GM12892 (cell line): ENCODE results near the gene TNNT3.

Source experiments
- DNase-seq: peaks from one replicate; pipeline ENCODE4 v3.0.0; 2011; ENCODE audit not compliant: insufficient read length
- FAIRE-seq: peaks from 2 replicates; lab custom pipeline; 2011; peaks lifted over from hg19 to GRCh38; lab: Jason Lieb, UNC
- POLR2A ChIP-seq: IDR thresholded peaks from 2 replicates; pipeline ENCODE4 v1.6.1; 2011; ENCODE audit warnings: low read depth, low read length, control low read depth
- POLR2AphosphoS5 ChIP-seq: IDR thresholded peaks from 2 replicates; pipeline ENCODE4 v1.6.1; 2011; ENCODE audit warnings: low read depth, low read length, control low read depth
- TAF1 ChIP-seq: IDR thresholded peaks from 2 replicates; pipeline ENCODE4 v1.6.1; 2011; ENCODE audit warnings: low read depth, mild to moderate bottlenecking, control low read depth, low read length, borderline replicate concordance

The TNNT3 gene

DNA sequence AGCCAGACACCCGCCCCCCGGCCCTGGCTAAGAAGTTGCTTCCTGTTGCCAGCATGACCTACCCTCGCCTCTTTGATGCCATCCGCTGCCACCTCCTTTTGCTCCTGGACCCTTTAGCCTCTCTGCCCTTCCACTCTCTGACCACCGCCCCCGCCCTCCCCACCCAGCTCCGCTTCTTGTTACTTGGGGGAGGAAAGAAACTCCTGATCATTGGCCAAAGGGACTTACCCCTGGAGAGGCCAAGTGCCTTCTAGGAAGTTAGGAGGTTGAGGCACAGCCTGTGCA lies 27.7 kb upstream of the TNNT3 start, which contains the start of gene PRR33:
TSS of gene PRR33 (minus strand) at position 65 of the 285 bp plus-strand sequence. CDS start 1,311 bp downstream, outside the sequence.
- FAIRE-seq (no peak), DNase-seq (peak; percentile 26)
- no peak for TF ChIP-seq TAF1
- no peak; the same call in 1 of the 2 replicates for TF ChIP-seq POLR2A

- DNase-seq (no peak), FAIRE-seq (no peak)
- TF ChIP-seq TAF1: no peak
- TF ChIP-seq POLR2AphosphoS5: no peak
- no peak for TF ChIP-seq POLR2A
Observed at GRCh38 chr11:1892116-1892515, 27.4 kb upstream of the TNNT3 start.

GRCh38 chr11:1892558-1892957 lies 26.9 kb upstream of the TNNT3 start:
- TF ChIP-seq POLR2A (no peak), TAF1 (no peak), POLR2AphosphoS5 (no peak)
- DNase-seq (no peak), FAIRE-seq (peak; percentile 24)

DNA sequence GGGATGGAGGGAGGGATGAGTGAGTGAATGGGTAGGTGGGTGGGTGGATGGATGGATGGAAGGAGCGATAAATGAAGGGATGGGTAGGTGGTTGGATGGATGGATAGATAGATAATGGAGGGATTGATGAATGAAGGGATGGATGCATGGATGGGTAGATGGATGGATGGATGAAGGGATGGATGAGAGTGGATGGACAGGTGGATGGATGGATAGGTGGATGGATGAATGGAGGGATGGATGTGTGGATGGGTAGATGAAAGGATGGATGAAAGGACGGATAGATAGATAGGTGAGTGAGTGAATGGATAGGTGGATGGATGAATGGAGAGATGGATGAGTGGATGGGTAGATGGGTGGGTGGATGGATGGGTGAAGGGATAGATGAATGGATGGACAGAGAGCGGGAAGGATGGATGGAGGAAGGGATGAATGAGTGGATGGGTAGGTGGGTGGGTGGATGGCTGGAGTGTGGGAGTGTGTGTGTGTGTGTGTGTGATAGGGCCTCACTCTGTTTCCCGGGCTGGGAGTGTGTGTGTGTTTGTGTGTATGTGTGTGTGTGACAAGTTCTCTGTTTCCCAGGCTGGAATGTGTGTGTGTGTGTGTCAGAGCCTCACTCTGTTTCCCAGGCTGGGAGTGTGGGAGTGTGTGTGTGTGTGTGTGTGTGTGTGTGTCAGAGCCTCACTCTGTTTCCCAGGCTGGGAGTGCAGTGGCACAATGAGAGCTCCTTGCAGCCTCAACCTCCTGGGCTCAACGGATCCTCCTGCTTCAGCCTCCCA lies 25.7 kb upstream of the TNNT3 start:
- DNase-seq: no peak
- no peak for FAIRE-seq
- TF ChIP-seq POLR2A (no peak; the same call in 1 of the 2 replicates), POLR2AphosphoS5 (no peak), TAF1 (no peak)

DNA sequence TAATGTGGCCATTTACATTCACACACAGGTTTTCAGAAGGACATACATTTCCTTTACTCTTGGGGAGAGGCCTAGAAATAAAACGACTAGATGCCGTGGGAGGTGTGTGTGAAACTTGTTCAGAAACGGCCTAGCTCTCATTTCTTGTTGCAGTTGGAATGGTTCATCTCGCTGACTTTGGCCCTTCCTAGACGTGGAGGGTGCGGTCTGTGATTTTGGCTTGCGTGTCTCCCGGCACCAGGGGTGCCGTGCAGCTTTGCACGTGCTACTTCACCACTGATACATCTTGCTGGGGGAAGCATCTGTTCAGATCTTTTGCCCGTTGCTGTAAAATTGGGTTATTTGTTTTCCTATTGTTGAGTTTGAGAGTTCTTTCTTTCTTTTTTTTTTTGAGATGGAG lies 24.7 kb upstream of the TNNT3 start:
- peak; percentile 48 for FAIRE-seq
- TF ChIP-seq POLR2AphosphoS5 (no peak), TAF1 (no peak), POLR2A (no peak)
- DNase-seq: no peak

- TF ChIP-seq POLR2A (no peak), POLR2AphosphoS5 (no peak), TAF1 (no peak)
- DNase-seq (no peak), FAIRE-seq (no peak)
Observed at GRCh38 chr11:1896468-1896867, 23.0 kb upstream of the TNNT3 start.

DNA sequence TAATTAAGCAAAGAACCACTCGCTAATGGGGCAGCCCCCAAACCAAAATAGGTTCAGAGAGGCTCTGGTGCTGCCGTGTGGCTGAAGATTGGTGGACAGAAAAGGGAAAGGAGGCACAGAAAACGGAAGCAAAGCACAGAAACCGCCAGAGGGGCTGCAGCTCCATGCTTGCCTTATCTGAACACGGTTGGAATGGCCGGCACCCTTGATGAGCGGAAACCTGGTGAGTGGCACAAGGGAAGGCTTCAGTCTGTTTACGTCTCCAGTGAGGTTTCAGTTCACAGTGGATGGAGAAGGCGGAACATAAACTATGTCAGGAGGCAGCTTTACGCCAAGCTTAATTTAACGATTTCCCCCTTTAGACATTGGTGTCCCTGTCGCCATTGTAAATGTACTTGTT lies 22.6 kb upstream of the TNNT3 start:
- peak; percentile 63; the same call in 1 of the 2 replicates for TF ChIP-seq POLR2A
- TF ChIP-seq POLR2AphosphoS5: no peak
- no peak for TF ChIP-seq TAF1
- DNase-seq (peak; percentile 33), FAIRE-seq (peak; percentile 86)

DNA sequence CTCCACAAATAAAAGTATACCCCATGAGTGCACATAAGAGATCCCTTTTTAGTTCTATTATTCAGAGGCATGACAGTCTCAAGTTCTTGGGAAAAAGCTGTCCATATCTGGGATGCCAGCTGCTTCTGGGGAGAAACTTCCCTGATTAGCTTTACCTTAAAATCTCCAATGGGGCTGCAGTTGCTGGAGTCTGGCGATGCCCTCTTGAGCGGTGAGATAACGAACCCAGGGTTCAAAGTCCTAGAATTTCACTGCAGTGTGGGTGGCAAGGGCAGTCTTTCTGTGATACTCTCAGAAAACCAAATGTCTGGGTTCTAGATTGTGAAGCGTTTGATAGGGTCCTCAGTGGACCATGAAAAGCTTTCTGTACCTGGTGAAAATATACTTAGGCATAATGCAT lies 20.4 kb upstream of the TNNT3 start:
- DNase-seq: no peak
- no peak for FAIRE-seq
- no peak for TF ChIP-seq POLR2A
- no peak for TF ChIP-seq TAF1
- TF ChIP-seq POLR2AphosphoS5: no peak

DNA sequence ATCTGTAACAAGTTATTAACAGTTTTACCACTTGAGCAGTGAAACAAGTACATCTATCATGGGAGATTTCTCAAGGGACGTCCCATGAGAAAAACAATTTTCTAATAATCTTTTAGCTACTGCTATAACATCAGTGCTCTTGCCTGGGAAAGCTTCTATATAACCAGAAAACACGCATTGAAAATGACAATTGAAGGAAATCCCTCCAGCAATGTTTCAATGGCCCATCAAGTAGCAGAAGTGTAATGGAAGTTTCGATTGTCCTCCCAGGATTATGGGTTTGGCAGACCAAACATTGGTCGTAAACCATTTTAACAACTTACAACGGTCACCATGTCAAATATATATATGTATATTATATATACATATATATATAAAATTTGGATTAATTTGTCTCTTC lies 19.8 kb upstream of the TNNT3 start:
- FAIRE-seq: no peak
- TF ChIP-seq POLR2AphosphoS5: no peak
- no peak for TF ChIP-seq TAF1
- TF ChIP-seq POLR2A: no peak
- DNase-seq: no peak

DNA sequence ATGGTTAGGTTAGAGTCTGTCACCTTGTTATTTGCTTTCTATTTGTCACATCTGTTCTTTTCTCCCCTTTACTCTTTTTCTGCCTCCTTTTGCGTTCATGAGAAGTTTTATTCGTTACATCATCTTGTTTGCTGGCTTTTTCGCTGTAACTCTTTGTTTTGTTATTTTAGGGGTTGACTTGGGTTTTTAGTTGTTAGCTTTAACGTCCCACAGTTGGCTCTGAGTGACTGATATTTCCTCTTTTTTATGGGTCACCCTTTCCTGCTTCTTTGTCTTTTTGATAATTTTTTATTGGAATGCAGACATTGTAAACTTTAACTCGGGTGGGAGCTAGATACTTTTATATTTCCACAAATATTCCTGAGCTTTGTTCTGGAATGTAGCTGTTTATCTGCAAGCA lies 13.3 kb upstream of the TNNT3 start:
- no peak for FAIRE-seq
- no peak for DNase-seq
- TF ChIP-seq POLR2A: no peak
- TF ChIP-seq POLR2AphosphoS5: no peak
- no peak for TF ChIP-seq TAF1

DNA sequence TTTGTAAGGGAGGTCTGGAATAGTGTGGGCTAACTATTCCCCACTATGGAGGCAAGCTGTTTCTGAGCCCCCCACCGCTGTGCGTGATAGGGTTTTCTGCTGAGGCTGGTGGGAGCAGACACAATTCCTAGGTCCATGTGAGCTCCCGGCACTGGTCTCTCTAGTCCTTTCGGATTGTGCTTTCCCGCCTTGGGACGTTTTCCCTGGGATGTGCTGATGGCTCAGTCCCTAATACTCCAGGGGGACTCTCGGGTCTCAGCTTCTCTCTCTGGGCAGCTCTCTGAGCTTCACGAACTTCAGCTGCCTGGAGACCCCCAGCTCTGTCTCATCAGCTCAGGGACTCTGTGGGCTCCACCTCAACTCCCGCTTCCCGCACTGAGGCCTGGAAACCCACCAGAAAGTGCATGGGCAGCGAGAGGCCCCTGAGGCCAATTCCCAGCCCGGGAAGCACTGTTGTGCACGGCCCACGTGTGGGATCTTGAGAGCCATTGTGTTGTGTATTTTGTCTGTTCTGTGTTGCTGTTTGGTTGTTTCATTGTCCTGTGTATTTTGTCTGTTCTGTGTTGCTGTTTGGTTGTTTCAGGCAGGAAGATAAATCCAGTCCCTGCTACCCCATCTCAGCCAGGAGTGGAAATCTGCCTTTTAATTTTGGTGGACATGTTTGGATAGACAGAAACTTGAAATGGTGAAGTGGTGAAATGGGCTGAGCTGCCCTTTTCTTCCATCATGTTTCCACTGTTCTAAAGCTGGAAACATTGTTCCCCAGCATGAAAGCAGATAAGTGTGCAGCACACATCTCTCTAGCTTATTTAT lies 12.7 kb upstream of the TNNT3 start:
- TF ChIP-seq POLR2AphosphoS5: no peak
- TF ChIP-seq POLR2A: no peak
- no peak for TF ChIP-seq TAF1
- FAIRE-seq (no peak), DNase-seq (no peak)

GRCh38 chr11:1908618-1909017 lies 10.9 kb upstream of the TNNT3 start:
- no peak for DNase-seq
- TF ChIP-seq POLR2AphosphoS5: no peak
- no peak for TF ChIP-seq TAF1
- no peak for TF ChIP-seq POLR2A
- no peak for FAIRE-seq

GRCh38 chr11:1909524-1909923 lies 10.0 kb upstream of the TNNT3 start:
- TF ChIP-seq TAF1 (no peak), POLR2A (no peak), POLR2AphosphoS5 (no peak)
- FAIRE-seq: no peak
- no peak for DNase-seq
